Measurements from ENCODE around the gene SMYD4. TPM values are rescaled to one million over a fixed set of nuclear protein-coding genes. Genes with fewer than 3 reads are reported as not detected.
A peak's percentile ranks its signal among the peaks of the same experiment; 100 is the strongest.

Gene SMYD4
- total and polyA plus RNA-seq, 10 of the 15 experiments (the other 5 are each of a cell fraction or from before 2014, with no cell fraction given) = 2.1 to 18.8 (median 13.7) TPM

- intact Hi-C loops (cut with micrococcal nuclease; ENCODE audit: unreplicated experiment) (no loop called here), in situ Hi-C loops (cut with MboI) (no loop called here)
- POLR2A ChIA-PET = no interaction called here
- TF ChIP-seq RFX5 (IDR thresholded peaks at IDR 0.05; ENCODE audit: low read depth, low read length) (no peak), PKNOX1 (IDR thresholded peaks at IDR 0.05) (no peak), MAX (IDR thresholded peaks at IDR 0.05; ENCODE audit: low read depth, low read length) (no peak), CREB1 (IDR thresholded peaks at IDR 0.05; ENCODE audit: low read depth) (no peak), ZBTB4 (CRISPR knock-in tag; IDR thresholded peaks at IDR 0.05) (no peak), SMC3 (IDR thresholded peaks at IDR 0.05; ENCODE audit: borderline replicate concordance, low read length) (no peak), SRF (IDR thresholded peaks at IDR 0.05; ENCODE audit: low read depth in 2 of 2, low read length in 2 of 2) (no peak)
- FAIRE-seq (no peak), DNase-seq (ENCODE audit: low read depth, low spot score) (no peak), ATAC-seq (no peak)
- SMC1A ChIA-PET (ENCODE audit: uncharacterized antibody, unreplicated experiment) = interaction anchor here (1.7 kb wide), 1 partner anchor 126 kb away, joined by 4 read pairs; no protein-coding TSS in a partner anchor
- CTCF ChIA-PET = no interaction called here
- H3K36me3 ChIP-seq (ENCODE audit: control insufficient read depth in 2 of 2, insufficient read depth in 2 of 2, low read length in 1 of 2) = peaks cover 12 to 34% of the 10 kb centered on the region in 2 experiments
- H3K4me3 ChIP-seq = no peak overlapping the region
- H3K79me2 ChIP-seq (ENCODE audit: control insufficient read depth, insufficient read depth, low read length) = no peaks in the 10 kb centered on the region
- WGBS (ENCODE audit: insufficient coverage, insufficient replicate concordance, low lambda C conversion rate, missing lambda C conversion rate) = 87% methylated on average over 3 of the region's 3 CpGs
- H3K27me3 ChIP-seq (replicated peaks in 1 of 2; ENCODE audit: control insufficient read depth in 2 of 2, insufficient read depth in 2 of 2, low read length in 1 of 2) = no peaks in the 10 kb centered on the region
- no peak overlapping the region for H3K27ac ChIP-seq (ENCODE audit: control insufficient read depth, insufficient read depth)
- no peak overlapping the region for H3K9ac ChIP-seq (ENCODE audit: control insufficient read depth, insufficient read depth, low read length)
- H3K9me3 ChIP-seq (replicated peaks; ENCODE audit: control insufficient read depth, insufficient read depth, low read length) = no peaks in the 10 kb centered on the region
- H2AFZ ChIP-seq (ENCODE audit: control insufficient read depth, low read depth, low read length) = no peak overlapping the region
- TSS peak; percentile 7 for BruUV-seq (replicated peaks)
- no peaks in the 10 kb centered on the region for H3K4me1 ChIP-seq (ENCODE audit: control insufficient read depth, insufficient read depth, low read length)
- no peaks in the 10 kb centered on the region for H4K20me1 ChIP-seq (ENCODE audit: control insufficient read depth, insufficient read depth)
- no peak overlapping the region for H3K4me2 ChIP-seq (ENCODE audit: control insufficient read depth, insufficient read depth)
- RAD21 ChIA-PET (ENCODE audit: unreplicated experiment) = no interaction called here
Observed at GRCh38 chr17:1847191-1847590, 17.5 kb upstream of the SMYD4 start.

All from GM12878 (cell line).